Stimulated activated CD4-positive, alpha-beta T cell treated with anti-CD3 and anti-CD28 coated beads, Interleukin-4, amount 100 ng/mL, for 1 hour (primary cell): ENCODE measurements around the gene BMERB1.

Experiments
- DNase-seq: peaks from one replicate; pipeline ENCODE4 v3.0.0-alpha.2; 2020

BMERB1 gene

GRCh38 chr16:15621456-15621855 is 187.1 kb downstream of the BMERB1 start:
- no peak for DNase-seq

GRCh38 chr16:15621889-15622288 is 187.5 kb downstream of the BMERB1 start:
- no peak for DNase-seq

DNA sequence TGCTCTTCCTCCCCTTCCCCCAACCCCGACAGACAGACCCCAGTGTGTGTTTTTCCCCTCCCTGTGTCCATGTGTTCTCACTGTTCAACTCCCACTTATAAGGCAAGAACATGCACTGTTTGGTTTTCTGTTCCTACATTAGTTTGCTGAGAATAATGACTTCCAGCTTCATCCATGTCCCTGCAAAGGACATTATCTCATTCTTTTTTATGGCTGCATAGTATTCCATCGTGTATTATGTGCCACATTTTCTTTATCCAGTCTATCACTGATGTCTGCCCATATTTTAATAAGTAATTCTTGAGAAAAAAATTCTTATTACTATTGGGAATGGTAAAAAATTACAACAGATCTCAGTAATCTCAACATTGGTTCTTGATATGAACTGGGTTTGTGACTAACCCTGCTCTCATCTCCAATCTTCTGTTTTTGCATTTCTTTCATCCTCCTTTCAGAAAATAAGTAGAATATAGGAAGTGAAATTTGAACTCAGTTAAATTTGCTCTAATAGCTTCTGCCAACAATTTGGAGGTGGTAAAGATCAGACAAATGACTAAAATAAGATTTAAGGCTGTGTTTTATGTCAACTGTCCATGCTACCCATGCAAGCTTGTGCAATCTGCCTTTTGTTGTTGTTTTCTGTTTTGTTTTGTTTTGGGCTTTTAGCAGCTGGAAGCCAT is 197.5 kb downstream of the BMERB1 start:
- DNase-seq: no peak

DNA sequence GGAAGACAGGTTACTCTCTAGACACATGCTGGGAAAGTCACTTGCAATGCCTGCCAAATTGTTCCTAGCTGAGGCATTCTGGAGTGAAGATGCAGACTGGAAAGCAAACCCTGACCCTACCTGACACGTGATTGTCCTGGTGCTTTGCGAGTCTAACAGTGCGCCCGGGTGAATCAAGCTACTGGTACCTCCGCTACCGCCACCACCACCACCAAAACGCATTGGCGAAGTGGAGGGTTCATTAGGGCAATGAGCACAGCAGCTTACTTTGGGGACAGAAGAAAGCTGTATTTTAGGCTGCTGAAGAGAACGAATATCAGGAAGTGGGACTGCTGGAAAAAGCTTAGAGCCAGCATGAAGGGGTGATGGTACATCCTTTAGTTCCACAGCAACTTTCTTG is 201.5 kb downstream of the BMERB1 start:
- no peak for DNase-seq

- no peak for DNase-seq
Measured at GRCh38 chr16:15636392-15636873, 202.0 kb downstream of the BMERB1 start.
